HCT116 (cell line): Measurements from ENCODE around the gene AK2. TPM values are rescaled to one million over a fixed set of nuclear protein-coding genes. Genes with fewer than 3 reads are reported as not detected.

Experiments
- ATAC-seq: fragments of 200-7000 bp; cut with Tn5 transposase; 2 replicates; pipeline ENCODE4 v1.9.1; 2020; ENCODE audit warnings: mild to moderate bottlenecking, moderate library complexity
- BruUV-seq: library from RNA; stranded (reverse); fragments of 400-500 nt; replicated peaks from 2 replicates; lab custom pipeline; 2021; lab: Mats Ljungman, UMichigan
- CTCF ChIA-PET: fragments of 300-600 bp; sonication (Branson Sonifier 250); formaldehyde crosslinking; loops from one replicate; lab custom pipeline; 2021; ENCODE audit warnings: antibody characterized with exemption; lab: Charles Lee
- POLR2A ChIA-PET: fragments of 300-600, 350-600 bp; sonication (Branson Sonifier 250); formaldehyde crosslinking; loops from one replicate; lab custom pipeline; 2021; ENCODE audit warnings: antibody characterized with exemption; lab: Charles Lee
- RAD21 ChIA-PET, 2 experiments: fragments of 300-600 bp; sonication (Branson Sonifier 250); formaldehyde crosslinking; loops; one replicate each; lab custom pipeline; 2023; ENCODE audit warnings: low total read pairs in 2 of 2; ENCODE audit not compliant: uncharacterized antibody in 2 of 2, unreplicated experiment in 2 of 2, low non-redundant PET in 1 of 2; lab: Charles Lee
- DNase-seq: peaks from one replicate; pipeline ENCODE4 v3.0.0-alpha.2; 2010; ENCODE audit warnings: low read depth, low spot score
- H2AFZ ChIP-seq: fragments of 200-600 bp; shearing (Covaris generic), sonication (generic); 2 replicates; pipeline ENCODE4 v1.6.1; 2017; ENCODE audit warnings: low read depth, mixed run types, mixed read lengths, antibody characterized with exemption, low read length; ENCODE audit not compliant: poor library complexity, severe bottlenecking
- H3K27ac ChIP-seq: 2 replicates; pipeline ENCODE4 v1.5.1; 2012; ENCODE audit warnings: low read depth, low read length
- H3K27me3 ChIP-seq: fragments of 200-600 bp; sonication (generic); 2 replicates; pipeline ENCODE4 v1.6.1; 2016; ENCODE audit warnings: mixed run types, low read length, mixed read lengths; ENCODE audit not compliant: insufficient read depth
- H3K36me3 ChIP-seq, 2 experiments: fragments of 200-500 bp in 1 of 2; fragments of 200-600 bp in 1 of 2; sonication (Bioruptor generic) in 1 of 2; sonication (generic) in 1 of 2; 2 replicates each; pipeline versions ENCODE4 v1.5.1 to v1.6.1; 2014 to 2016; ENCODE audit warnings: low read length in 2 of 2, inconsistent platforms in 1 of 2, mixed read lengths in 1 of 2, mixed run types in 1 of 2; ENCODE audit not compliant: insufficient read depth in 2 of 2, control insufficient read depth in 1 of 2
- H3K4me1 ChIP-seq, 2 experiments: fragments of 200-600 bp in 1 of 2; sonication (generic) in 1 of 2; 2 replicates each; pipeline versions ENCODE4 v1.5.1 to v1.6.1; 2012 to 2017; ENCODE audit warnings: low read length in 2 of 2, inconsistent platforms in 1 of 2, mild to moderate bottlenecking in 1 of 2, mixed read lengths in 1 of 2, mixed run types in 1 of 2, moderate library complexity in 1 of 2; ENCODE audit not compliant: insufficient read depth in 2 of 2, control insufficient read depth in 1 of 2
- H3K4me2 ChIP-seq: fragments of 200-600 bp; sonication (generic); 2 replicates; pipeline ENCODE4 v1.6.1; 2017; ENCODE audit warnings: mixed run types, low read length, mixed read lengths
- H3K4me3 ChIP-seq, 2 experiments: fragments of 200-600 bp in 1 of 2; sonication (generic) in 1 of 2; replicated peaks in 1 of 2; 2 replicates each; pipeline ENCODE4 v1.5.1; 2011 to 2016; ENCODE audit warnings: low read length in 2 of 2, control low read depth in 1 of 2, low read depth in 1 of 2, mild to moderate bottlenecking in 1 of 2, mixed read lengths in 1 of 2, mixed run types in 1 of 2
- H3K79me2 ChIP-seq: fragments of 200-600 bp; sonication (generic); 2 replicates; pipeline ENCODE4 v1.6.1; 2017; ENCODE audit warnings: mild to moderate bottlenecking, mixed run types, low read length, moderate library complexity, mixed read lengths; ENCODE audit not compliant: insufficient read depth
- H3K9ac ChIP-seq: fragments of 200-600 bp; sonication (generic); 2 replicates; pipeline ENCODE4 v1.6.1; 2016; ENCODE audit warnings: low read length, mixed read lengths
- H3K9me2 ChIP-seq: fragments of 200-600 bp; sonication (generic), shearing (Covaris generic); 2 replicates; pipeline ENCODE4 v1.6.1; 2017; ENCODE audit warnings: mixed run types, mild to moderate bottlenecking, moderate library complexity; ENCODE audit not compliant: insufficient read depth
- H3K9me3 ChIP-seq, 2 experiments: fragments of 200-500 bp in 1 of 2; fragments of 200-600 bp in 1 of 2; sonication (Bioruptor generic) in 1 of 2; sonication (generic) in 1 of 2; 2 replicates each; pipeline ENCODE4 v1.6.1; 2014 to 2017; ENCODE audit warnings: low read length in 2 of 2, mixed read lengths in 2 of 2, inconsistent platforms in 1 of 2, low read depth in 1 of 2, mild to moderate bottlenecking in 1 of 2, mixed run types in 1 of 2, moderate library complexity in 1 of 2; ENCODE audit not compliant: control insufficient read depth in 1 of 2, insufficient read depth in 1 of 2
- H4K20me1 ChIP-seq: fragments of 200-600 bp; sonication (generic), shearing (Covaris generic); 2 replicates; pipeline ENCODE4 v1.6.1; 2017; ENCODE audit warnings: mixed run types, mild to moderate bottlenecking, moderate library complexity; ENCODE audit not compliant: insufficient read depth
- ATF3 ChIP-seq: IDR thresholded peaks from 2 replicates; pipeline ENCODE4 v1.6.1; 2012
- EZH2 ChIP-seq: fragments of 200-600 bp; sonication (generic); IDR thresholded peaks from 2 replicates; pipeline ENCODE4 v1.6.1; 2017; ENCODE audit warnings: antibody characterized with exemption, mixed run types
- EZH2phosphoT487 ChIP-seq: fragments of 200-600 bp; IDR thresholded peaks from 2 replicates; pipeline ENCODE4 v1.6.1; 2018; ENCODE audit warnings: antibody characterized with exemption, borderline replicate concordance
- FOSL1 ChIP-seq: IDR thresholded peaks from 2 replicates; pipeline ENCODE4 v1.6.1; 2012; ENCODE audit warnings: low read depth
- JUND ChIP-seq: IDR thresholded peaks from 2 replicates; pipeline ENCODE4 v1.6.1; 2012
- POLR2AphosphoS5 ChIP-seq: IDR thresholded peaks from 2 replicates; pipeline ENCODE4 v1.6.1; 2011; ENCODE audit warnings: mild to moderate bottlenecking, low read depth, low read length, moderate library complexity
- REST ChIP-seq: IDR thresholded peaks from 2 replicates; pipeline ENCODE4 v1.6.1; 2012; ENCODE audit warnings: low read depth
- ZFX ChIP-seq: fragments of 450-650 bp; IDR thresholded peaks from 2 replicates; pipeline ENCODE4 v1.6.1; 2017
- ZNF274 ChIP-seq: fragments of 200-500 bp; sonication (Bioruptor generic); IDR thresholded peaks from 2 replicates; pipeline ENCODE4 v1.6.1; 2014; ENCODE audit warnings: mild to moderate bottlenecking, low read depth, low read length, inconsistent platforms
- intact Hi-C: fragments of 100-400 bp; cut with micrococcal nuclease; formaldehyde crosslinking; loops from 2 replicates; pipeline ENCODE4 v1.10.0; 2022
- total RNA-seq: library from RNA; stranded (reverse); gene quantifications from one replicate; pipeline ENCODE4 v1.2.1, GENCODE V29; 2021; ENCODE audit not compliant: unreplicated experiment

Gene AK2
- total RNA-seq, 1 experiment from 2014 or later, result 233 TPM

GRCh38 chr1:33082575-33083108 lies 46.0 kb upstream of the AK2 start:
- no peak overlapping the region for H3K4me2 ChIP-seq
- DNase-seq (no peak), ATAC-seq (no peak)
- ChIA-PET RAD21 (interaction anchor here in 1 of 2 experiments (1.0 kb wide), 1 partner anchor 8 kb away, joined by 3 read pairs; no protein-coding TSS in a partner anchor), CTCF (interaction anchor here (0.6 to 1.6 kb wide), 3 partner anchors 13 to 310 kb away, joined by 3 to 5 read pairs (median 5); no protein-coding TSS in a partner anchor), POLR2A (no interaction called here)
- H3K4me3 ChIP-seq, result no peak overlapping the region
- H3K79me2 ChIP-seq, result no peaks in the 10 kb centered on the region
- intact Hi-C loops, result no loop called here
- H3K4me1 ChIP-seq, result peaks cover 5 to 21% of the 10 kb centered on the region in 2 experiments
- no peak overlapping the region for H2AFZ ChIP-seq
- no peaks in the 10 kb centered on the region for H3K27me3 ChIP-seq
- no peak for TF ChIP-seq POLR2AphosphoS5
- no peak for TF ChIP-seq ATF3
- TF ChIP-seq EZH2phosphoT487, result no peak
- TF ChIP-seq FOSL1, result no peak
- TF ChIP-seq ZFX, result no peak
- TF ChIP-seq JUND, result no peak
- no peak for TF ChIP-seq EZH2
- TF ChIP-seq ZNF274, result no peak
- no peak for TF ChIP-seq REST
- H3K9me3 ChIP-seq, result no peaks in the 10 kb centered on the region
- H3K36me3 ChIP-seq, result no peaks in the 10 kb centered on the region
- no peak overlapping the region for H3K27ac ChIP-seq
- H3K9ac ChIP-seq, result no peak overlapping the region
- H3K9me2 ChIP-seq, result no peaks in the 10 kb centered on the region
- H4K20me1 ChIP-seq, result no peaks in the 10 kb centered on the region
- no TSS peak for BruUV-seq
